Activated CD4-positive, alpha-beta T cell treated with anti-CD3 and anti-CD28 coated beads, Interleukin-2, amount 50 U/mL, for 48 hours (primary cell): Measurements from ENCODE around the gene PTRH2.

Experiments
- DNase-seq, 2 experiments: peaks; one replicate each; pipeline ENCODE4 v3.0.0-alpha.2; 2020

Gene PTRH2

DNA sequence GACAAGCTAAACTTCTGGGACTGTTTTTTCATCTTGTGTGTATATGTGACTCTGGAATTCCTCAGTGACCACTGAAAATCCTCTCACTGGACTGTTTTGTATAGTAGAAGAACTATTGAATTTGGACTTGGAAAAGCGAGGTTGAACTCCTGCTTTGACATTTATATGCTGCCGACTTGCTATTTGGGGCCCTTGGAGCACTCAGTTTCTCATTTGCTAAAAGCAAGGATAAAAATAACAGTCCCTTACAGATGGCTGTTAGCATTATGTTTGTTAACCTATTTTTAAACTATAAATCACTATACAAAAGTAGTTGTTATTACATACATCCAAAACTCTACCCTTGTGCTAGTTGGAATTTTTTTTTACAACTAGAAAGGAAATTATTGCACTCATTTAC is 9.2 kb upstream of the PTRH2 start:
- DNase-seq = no peak

DNA sequence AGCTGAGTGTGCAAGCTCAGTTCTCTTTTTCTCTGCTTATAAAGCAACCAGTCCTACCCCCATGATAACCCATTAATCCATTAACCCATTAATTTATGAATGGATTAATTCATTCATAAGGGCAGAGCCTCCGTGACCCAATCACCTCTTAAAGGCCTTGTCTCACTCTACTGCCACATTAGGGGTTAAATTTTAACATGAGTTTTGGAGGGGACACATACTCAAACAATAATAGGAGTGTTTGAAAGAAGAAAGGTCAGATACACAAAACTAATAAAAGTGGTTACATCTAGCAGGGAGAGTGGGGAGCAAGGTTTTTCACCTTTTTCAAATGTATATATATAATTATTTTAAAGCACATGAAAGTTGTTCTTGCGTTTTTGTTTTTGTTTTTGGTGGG is 7.0 kb upstream of the PTRH2 start:
- no peak for DNase-seq

- DNase-seq = no peak
Observed at GRCh38 chr17:59712862-59713261, 5.6 kb upstream of the PTRH2 start.

DNA sequence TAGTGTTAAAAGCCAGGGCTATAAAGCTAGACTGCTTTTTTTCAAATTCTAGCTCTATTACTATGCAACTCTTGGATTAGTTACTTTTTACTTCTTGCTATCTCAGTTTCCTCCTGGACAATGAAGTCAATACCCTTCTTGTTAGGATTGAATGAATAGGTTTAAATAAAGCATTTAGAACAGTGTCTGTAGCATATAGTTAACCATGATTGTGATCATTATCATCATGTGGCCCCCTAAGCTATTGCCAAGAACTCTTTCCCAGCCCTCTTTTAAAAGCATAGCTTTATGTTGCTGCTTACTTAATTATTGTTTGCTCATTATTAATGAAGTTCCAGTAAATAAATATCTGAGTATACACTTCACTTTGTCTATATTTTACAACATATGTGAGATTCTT is 4.7 kb upstream of the PTRH2 start:
- DNase-seq = no peak

GRCh38 chr17:59707971-59708430 is 771 bp upstream of the PTRH2 start:
- no peak for DNase-seq

DNA sequence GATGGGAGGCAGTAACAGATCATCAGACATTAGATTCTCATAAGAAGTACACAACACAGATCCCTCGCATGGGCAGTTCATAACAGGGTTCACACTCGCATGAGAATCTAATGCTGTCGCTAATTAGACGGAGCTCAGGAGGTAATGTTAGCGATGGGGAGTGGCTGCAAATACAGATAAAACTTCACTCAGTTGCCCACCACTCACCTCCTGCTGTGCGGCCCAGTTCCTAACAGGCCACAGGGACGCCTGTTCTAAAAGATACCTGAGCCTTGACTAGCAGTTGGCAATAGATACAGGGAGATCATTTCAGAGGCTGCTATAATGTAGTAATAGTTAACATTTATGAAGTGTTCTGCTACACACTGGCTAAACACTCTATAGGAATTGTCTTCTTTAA is 4.9 kb downstream of the PTRH2 start:
- DNase-seq = no peak

GRCh38 chr17:59699786-59700185 is 7.4 kb downstream of the PTRH2 start:
- no peak for DNase-seq

DNA sequence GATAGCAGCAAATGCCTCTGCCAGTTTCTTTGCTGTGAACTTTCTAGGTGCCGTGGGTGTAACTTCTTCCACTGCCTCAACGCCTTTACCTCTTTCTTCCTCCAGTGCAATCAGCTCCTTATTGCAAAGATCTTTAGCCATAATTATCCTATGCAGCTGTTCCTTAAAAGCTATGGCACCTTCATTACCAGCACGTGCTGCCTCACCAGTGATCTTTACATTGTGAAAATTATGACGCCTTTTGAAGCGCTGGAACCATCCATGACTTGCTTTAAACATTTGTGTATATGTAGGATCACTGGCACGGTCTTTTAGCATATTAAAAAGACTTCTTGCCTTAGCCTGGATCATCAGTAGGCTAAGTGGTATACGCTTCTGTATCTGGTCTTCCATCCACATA is 8.0 kb downstream of the PTRH2 start:
- no peak for DNase-seq

DNA sequence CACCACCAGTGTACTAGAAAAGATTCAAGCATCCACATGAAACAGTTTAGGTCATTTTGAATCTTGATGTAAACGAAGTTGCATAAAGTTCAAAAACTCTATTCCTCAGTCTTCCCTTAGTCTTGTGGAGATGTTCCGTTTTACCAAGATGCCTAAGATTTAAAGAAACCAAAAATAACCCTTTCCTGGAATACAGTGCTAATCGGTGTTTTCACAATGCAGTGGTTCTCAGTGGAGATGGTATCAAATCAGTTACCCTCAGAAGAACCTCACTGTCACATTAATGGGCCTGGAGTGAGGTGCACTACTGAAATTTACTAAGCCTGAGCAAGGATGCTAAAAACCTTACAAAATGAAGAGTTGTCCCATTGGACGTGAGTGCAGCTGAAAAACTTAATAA is 9.1 kb downstream of the PTRH2 start:
- no peak for DNase-seq

DNA sequence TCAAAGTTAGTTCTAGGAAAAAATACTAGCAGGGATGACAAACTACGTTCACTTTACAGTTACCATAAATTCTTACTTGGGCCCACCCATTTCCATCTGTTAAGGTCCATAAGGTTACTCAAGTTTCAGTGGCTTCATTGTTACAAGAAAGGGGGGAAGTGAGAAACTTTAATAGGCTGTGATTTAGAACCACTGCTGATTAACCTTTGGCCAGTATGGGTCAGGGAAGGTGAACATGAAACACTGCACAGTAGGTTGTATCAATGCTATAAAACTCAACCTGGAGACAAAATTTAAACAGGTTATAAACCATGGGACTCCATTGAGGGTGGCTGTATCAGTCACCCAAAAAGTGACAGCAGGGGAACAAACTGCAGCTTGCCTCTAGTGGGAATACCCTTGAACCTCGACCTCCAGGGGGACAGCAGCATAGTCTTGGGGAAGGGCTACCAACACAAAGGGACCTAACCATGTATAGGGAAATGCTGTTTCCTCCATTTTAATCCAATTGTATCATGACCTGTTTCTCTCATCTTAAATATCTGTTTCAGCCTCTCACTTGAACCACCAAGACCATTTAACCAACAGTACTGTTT is 10.4 kb downstream of the PTRH2 start:
- no peak for DNase-seq

DNA sequence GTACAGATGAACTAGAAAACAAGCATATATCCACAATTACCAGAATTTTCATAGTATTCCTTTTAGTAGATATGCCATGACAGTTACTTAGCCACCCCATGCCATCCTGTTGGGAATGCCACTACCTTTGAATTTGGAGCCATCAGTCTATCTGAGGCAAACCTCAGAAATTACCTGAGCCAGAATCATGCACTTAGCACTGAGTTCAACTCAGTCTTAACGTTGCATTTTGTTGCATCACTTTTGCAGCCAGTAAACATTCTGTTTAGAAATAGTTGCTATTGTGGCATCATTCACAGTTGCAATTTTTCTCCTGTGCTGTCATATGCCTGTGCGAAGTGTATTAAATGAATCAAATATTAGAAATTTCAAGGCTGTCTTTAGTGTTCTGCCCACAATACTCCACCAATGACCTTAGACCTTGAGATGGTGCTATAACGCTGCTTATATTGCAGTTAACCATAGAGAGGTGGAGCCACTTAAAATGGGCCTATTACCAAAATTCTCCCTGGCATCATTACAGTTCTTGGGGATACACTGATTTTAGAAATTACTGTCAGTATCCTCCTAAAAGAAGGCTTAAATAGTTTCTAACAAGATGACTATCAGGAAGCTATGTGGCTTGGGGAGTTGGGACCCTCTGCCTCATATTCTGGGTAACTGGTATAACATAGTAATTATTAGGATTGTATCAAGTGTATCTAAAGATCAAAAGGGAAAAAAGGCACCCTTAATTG is 11.1 kb downstream of the PTRH2 start:
- DNase-seq = no peak

- DNase-seq = no peak
Observed at GRCh38 chr17:59694344-59694743, 12.9 kb downstream of the PTRH2 start.

- no peak for DNase-seq
Observed at GRCh38 chr17:59693582-59693981, 13.6 kb downstream of the PTRH2 start.

DNA sequence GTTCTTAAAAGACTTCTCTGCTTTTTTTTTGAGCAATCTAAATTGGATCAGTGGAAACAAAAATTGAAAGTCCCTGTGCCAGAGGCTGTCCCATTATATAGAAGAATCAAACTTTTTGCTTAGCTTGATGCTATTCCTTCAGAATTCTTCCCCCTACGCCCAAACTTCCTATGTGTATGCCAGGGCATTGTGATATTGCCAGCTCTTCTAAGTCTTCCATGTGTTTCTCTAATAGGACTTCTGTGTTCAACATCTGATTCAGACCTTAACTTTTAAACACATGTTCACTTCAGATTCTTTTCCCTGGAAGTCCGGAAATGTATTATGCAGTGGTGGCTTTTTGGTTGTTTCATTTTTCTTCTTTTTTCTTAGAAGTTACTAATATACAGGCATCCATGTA is 18.7 kb downstream of the PTRH2 start:
- DNase-seq = no peak

- no peak for DNase-seq
Observed at GRCh38 chr17:59688008-59688407, 19.2 kb downstream of the PTRH2 start.

- DNase-seq = no peak
Observed at GRCh38 chr17:59684967-59685366, 22.3 kb downstream of the PTRH2 start.

GRCh38 chr17:59683283-59683682 is 23.9 kb downstream of the PTRH2 start:
- DNase-seq = no peak

DNA sequence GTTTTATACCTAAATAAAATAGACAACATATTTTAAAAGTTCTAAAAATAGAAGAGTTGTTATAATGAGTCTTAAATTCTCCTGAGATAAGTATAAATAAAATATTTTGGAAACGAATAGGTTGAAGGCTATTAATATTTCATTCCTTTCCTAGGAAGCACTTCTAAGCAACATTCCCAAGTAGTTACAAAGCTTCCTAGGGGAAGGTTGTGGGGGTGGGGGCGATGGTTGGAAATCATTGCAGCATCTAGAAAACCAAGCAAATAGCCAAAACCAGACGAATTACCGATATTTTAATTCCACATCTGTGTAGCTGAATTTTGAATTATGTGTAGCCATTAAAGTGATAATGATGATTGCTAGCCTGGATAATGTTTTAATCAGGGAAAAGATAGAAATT is 26.9 kb downstream of the PTRH2 start:
- DNase-seq = no peak

- no peak for DNase-seq
Observed at GRCh38 chr17:59678918-59679317, 28.3 kb downstream of the PTRH2 start.

DNA sequence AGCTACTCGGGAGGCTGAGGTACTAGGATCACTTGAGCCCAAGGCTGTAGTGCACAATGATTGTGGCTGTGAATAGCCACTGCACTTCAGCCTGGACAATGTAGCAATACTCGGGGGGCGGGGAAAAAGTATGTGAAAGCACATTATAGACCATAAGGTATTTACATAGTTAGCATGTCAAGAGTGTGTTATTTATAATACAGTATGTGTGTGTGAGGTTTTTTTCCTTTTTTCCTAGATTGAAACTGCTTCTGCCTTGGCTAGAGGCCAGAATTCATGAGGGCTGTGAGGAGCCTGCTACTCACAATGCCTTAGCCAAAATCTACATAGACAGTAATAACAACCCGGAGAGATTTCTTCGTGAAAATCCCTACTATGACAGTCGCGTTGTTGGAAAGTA is 30.5 kb downstream of the PTRH2 start:
- DNase-seq = no peak

DNA sequence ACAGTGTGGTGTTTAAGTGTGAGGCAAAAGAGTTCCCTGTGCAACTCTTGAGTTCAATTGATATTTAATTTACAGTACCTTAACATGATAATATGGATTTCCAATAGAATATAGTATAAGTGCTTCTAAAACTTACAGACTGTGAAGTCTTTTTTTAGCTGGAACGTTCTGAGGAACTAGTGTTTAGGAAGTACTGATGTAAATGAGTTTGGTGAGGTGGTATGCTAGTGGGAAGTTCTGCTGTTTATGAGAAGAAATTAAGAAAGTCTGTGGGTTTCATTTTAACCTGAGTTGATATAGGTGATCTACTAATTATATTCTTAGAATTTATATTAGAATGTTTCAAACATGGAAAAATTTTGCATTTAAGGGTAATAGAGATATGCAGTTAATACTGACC is 32.0 kb downstream of the PTRH2 start:
- DNase-seq = no peak

DNA sequence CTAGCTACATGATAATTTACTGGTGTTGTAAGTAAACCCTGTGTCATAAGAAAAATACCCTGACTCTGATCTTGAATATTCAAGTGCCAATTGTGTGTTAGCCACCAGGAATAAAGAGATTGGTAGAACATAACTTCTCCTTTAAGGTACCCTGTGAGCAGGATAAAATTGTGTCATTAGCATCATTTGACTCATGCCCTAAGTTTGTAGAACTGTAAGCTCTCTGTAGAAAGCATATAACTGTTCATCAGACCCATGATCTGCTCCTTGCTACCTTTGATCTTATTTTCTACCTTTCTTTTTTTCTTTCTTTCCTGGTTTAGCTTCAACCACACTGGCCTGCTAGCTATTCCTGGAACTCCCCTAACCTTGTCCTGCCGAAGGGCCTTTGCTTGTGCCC is 35.8 kb downstream of the PTRH2 start:
- no peak for DNase-seq

DNA sequence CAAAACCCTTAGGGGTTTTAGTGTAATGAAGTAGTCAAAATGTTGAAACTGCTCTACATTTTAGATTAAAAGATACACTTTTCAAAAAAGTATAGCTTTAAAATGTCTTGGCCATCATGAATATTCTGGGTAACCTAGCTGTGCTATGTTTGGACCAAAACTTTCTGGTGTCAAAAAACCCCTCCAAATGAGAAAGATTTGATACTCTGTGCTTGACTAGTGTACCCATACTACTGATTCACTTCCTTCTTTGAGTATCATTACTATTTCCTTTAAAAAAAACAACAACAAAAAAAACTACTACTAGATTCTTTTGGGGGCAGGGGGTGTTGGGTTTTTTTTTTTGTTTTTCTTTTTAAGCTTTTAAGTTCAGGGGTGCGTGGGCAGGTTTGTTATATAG is 37.3 kb downstream of the PTRH2 start:
- DNase-seq = no peak

DNA sequence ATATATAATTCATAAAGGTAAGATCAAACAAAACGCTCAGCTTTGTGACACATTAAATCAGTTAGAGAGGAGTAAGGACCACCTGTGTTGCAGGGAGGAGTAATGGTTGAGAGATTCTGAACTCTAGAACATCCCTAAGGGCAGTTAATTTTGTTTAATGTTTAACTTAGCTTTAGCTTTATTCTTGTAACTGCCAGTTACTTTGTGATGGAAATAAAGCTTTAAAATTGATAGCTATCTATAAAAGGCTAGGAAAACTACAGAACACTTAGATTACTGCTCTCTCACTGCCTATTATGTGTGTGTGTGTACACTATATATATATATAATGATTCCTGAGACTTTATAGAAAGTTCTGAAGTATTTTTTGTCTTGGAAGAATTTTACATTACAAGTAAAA is 37.8 kb downstream of the PTRH2 start:
- no peak for DNase-seq

DNA sequence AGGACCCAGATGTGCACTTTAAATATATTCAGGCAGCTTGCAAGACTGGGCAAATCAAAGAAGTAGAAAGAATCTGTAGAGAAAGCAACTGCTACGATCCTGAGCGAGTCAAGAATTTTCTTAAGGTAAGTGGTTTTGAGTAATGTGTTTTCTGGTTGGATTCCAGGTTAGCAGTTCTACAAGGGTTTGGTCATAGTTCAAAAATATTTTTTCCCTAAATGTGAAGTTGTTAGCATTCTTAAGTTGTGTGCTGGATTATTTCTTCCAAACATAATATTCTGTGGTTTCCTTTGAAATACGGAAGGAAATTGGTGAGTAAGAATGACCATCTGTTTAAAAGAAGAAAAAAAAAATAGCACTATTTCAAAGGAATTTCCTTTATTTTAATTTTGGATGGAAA is 38.4 kb downstream of the PTRH2 start:
- no peak for DNase-seq
